Nucleus accumbens (tissue), 56 donors: ENCODE data around the gene CBY1.

Source experiments
- DNase-seq, 56 donors: peaks; one replicate each; lab custom pipeline; 2025; lab: John Stamatoyannopoulos, UW

CBY1 gene

DNA sequence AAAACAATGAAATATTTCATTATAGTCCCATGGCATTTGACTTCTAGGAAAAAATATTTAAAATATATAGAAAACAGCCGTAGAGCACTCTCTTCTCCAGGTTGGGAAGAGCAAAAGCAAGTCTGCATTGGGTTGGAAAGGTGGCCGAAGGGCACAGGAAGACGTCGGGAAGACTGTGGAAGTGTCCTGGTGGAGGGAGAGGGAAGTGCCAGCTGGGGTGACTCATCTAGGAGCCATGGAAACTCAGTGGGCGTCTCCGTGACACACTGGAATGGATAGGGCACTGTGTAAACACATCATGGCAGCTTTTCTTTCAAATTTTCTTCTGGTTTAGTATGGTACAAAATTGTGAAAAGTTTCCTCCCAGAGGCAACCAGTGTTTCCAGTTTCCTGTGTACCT lies 62.0 kb downstream of the CBY1 start:
- peak in 21 of 56 donors; percentile 13 to 75 (median 37) for DNase-seq

DNA sequence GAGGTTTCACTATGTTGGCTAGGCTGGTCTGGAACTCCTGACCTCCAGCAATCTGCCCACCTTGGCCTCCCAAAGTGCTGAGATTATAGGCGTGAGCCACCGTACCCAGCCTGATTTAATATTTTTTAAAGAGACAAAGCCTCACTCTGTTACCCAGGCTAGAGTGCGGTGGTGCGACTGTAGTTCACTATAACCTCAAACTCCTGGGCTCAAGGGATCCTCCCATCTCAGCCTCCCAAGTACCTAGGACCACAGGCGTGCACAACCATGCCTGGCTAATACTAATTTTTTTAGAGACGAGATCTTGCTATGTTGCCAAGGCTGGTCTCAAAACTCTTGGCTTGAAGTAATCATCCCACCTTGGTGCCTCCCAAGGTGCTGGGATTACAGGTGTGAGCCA lies 62.8 kb downstream of the CBY1 start:
- no peak for DNase-seq

DNA sequence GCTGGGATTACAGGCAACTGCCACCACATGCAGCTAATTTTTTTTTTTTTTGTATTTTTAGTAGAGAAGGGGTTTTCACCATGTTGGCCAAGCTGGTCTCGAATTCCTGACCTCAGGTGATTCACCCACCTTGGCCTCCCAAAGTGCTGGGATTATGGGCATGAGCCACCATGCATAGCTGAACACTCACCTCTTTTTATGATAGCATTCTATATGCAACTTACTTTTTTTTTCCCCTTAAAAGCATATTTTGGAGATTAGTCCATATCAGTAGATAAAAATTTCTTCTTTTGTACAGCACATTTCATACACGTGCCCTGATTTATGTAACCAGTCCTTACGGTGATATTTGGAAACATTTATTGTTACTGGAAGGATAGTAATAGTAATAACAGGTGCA lies 63.9 kb downstream of the CBY1 start:
- DNase-seq, result no peak

DNA sequence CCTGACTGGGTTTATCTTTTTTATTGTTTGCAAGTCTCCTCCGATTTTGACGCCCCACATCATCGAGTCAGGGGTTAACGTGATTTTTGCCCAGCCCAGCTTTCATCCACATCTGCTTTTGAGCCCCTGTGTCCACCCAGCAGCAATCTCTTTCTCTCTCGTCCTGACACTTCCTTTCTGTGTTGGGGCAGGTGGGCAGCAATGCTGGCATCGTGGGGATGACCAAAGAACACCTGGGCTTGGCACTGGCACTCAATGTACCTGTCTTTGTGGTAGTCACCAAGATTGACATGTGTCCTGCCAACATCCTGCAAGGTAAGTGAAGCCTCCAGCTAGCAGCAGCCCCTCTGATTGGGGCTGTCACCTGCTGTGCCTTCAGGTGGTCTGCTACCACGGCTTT lies 65.1 kb downstream of the CBY1 start:
- DNase-seq, result no peak
